ENCODE results near the gene MYO7A.

GRCh38 chr11:77114089-77114463 is 14.0 kb upstream of the MYO7A start:
- TF ChIP-seq POLR2A (IDR thresholded peaks at IDR 0.05), result no peak
- TF ChIP-seq CTCF (IDR thresholded peaks at IDR 0.05), result no peak

All from ovary (tissue), 3 donors.